Uterus (tissue), 4 donors: ENCODE results near the gene HJV. TPM values are rescaled to one million over a fixed set of nuclear protein-coding genes. Genes with fewer than 3 reads are reported as not detected.

Source experiments
- DNase-seq, 2 donors: peaks; one replicate each; pipeline ENCODE4 v3.0.0-alpha.2; 2019 to 2020
- H3K27ac ChIP-seq, 2 donors: fragments of 200-600 bp; sonication (generic); 1 replicate in 1 of 2; 2 replicates in 1 of 2; pipeline ENCODE4 v1.5.1; 2016 to 2018
- H3K27me3 ChIP-seq, 2 donors: fragments of 200-600 bp; sonication (generic); one replicate each; pipeline ENCODE4 v1.5.1; 2018 to 2019; ENCODE audit warnings: control low read depth in 1 of 2
- H3K36me3 ChIP-seq, 2 donors: fragments of 200-600 bp; sonication (generic); one replicate each; pipeline ENCODE4 v1.5.1; 2019; ENCODE audit warnings: control low read depth in 1 of 2
- H3K4me1 ChIP-seq, 2 donors: fragments of 200-600 bp; sonication (generic); one replicate each; pipeline ENCODE4 v1.5.1; 2018 to 2019; ENCODE audit warnings: control low read depth in 1 of 2
- H3K4me3 ChIP-seq, 2 donors: fragments of 200-600 bp; sonication (generic); 1 replicate in 1 of 2; 2 replicates in 1 of 2; pipeline ENCODE4 v1.5.1; 2018 to 2019; ENCODE audit warnings: mild to moderate bottlenecking in 1 of 2
- H3K9me3 ChIP-seq, 2 donors: fragments of 200-600 bp; sonication (generic); one replicate each; pipeline ENCODE4 v1.5.1; 2019; ENCODE audit warnings: control low read depth in 1 of 2
- CTCF ChIP-seq, 4 experiments: fragments of 200-600 bp in 2 of 4; fragments of 450-650 bp in 2 of 4; sonication (generic) in 2 of 4; IDR thresholded peaks; one replicate each; pipeline ENCODE4 v1.5.1; 2016 to 2019; ENCODE audit warnings: antibody characterized with exemption in 4 of 4, mild to moderate bottlenecking in 2 of 4, moderate library complexity in 1 of 4
- POLR2A ChIP-seq, 2 donors: fragments of 450-650 bp; IDR thresholded peaks; one replicate each; pipeline ENCODE4 v1.6.1; 2016; ENCODE audit warnings: antibody characterized with exemption in 2 of 2, mild to moderate bottlenecking in 1 of 2, moderate library complexity in 1 of 2
- intact Hi-C: fragments of 100-400 bp; cut with DNase I; formaldehyde crosslinking; loops from one replicate; pipeline ENCODE4 v1.15.1; 2023; ENCODE audit warnings: low total_unique reads
- total RNA-seq, 4 donors: library from RNA; depleted of rRNA in 3 of 4; stranded (reverse); fragments of >200 nt in 3 of 4; gene quantifications; one replicate each; pipeline versions ENCODE4 v1.1.0 to v1.2.4, GENCODE V29; 2014 to 2023
- donor health status: DM: yes; HTN: yes; CAD: no.

HJV gene
- total RNA-seq, 4 donors from 2014 or later = not detected

- Histone ChIP-seq H3K36me3 (no peaks in the 10 kb centered on the region), H3K9me3 (no peaks in the 10 kb centered on the region), H3K27me3 (no peaks in the 10 kb centered on the region), H3K4me3 (no peak overlapping the region), H3K27ac (no peak overlapping the region), H3K4me1 (no peaks in the 10 kb centered on the region)
- no peak for TF ChIP-seq CTCF (IDR thresholded peaks at IDR 0.05)
- no peak for TF ChIP-seq POLR2A (IDR thresholded peaks at IDR 0.05)
- no peak for DNase-seq
- intact Hi-C loops = loop anchor here (5.0 to 10.0 kb wide), 2 partner anchors 36 to 119 kb away; no protein-coding TSS in a partner anchor
These were observed 8.0 kb downstream of the HJV start for GRCh38 chr1:146013559-146013922.

- H3K27me3 ChIP-seq = no peaks in the 10 kb centered on the region
- intact Hi-C loops = loop anchor here (5.0 to 10.0 kb wide), 2 partner anchors 36 to 118 kb away; no protein-coding TSS in a partner anchor
- DNase-seq = peak in 1 of 2 donors; percentile 70
- H3K4me1 ChIP-seq = no peaks in the 10 kb centered on the region
- no peak overlapping the region for H3K27ac ChIP-seq
- H3K36me3 ChIP-seq = no peaks in the 10 kb centered on the region
- no peak overlapping the region for H3K4me3 ChIP-seq
- no peaks in the 10 kb centered on the region for H3K9me3 ChIP-seq
- no peak for TF ChIP-seq POLR2A (IDR thresholded peaks at IDR 0.05)
- peak; percentile 75 to 95 (median 90) for TF ChIP-seq CTCF (IDR thresholded peaks at IDR 0.05)
These were observed 8.6 kb downstream of the HJV start for GRCh38 chr1:146012703-146013558.

GRCh38 chr1:146010126-146010738 lies 11.3 kb downstream of the HJV start:
- no peaks in the 10 kb centered on the region for H3K36me3 ChIP-seq
- no peak for DNase-seq
- peaks cover 0 to 8% of the 10 kb centered on the region in 2 donors for H3K4me1 ChIP-seq
- intact Hi-C loops = loop anchor here (5.0 to 10.0 kb wide), 2 partner anchors 33 to 115 kb away; no protein-coding TSS in a partner anchor
- TF ChIP-seq CTCF (IDR thresholded peaks at IDR 0.05) (no peak), POLR2A (IDR thresholded peaks at IDR 0.05) (peak in 1 of 2 donors; percentile 24)
- no peaks in the 10 kb centered on the region for H3K9me3 ChIP-seq
- no peaks in the 10 kb centered on the region for H3K27me3 ChIP-seq
- peak overlapping the region; percentile 33 to 79 for H3K27ac ChIP-seq
- no peak overlapping the region for H3K4me3 ChIP-seq

GRCh38 chr1:146007489-146008133 lies 13.9 kb downstream of the HJV start:
- no peaks in the 10 kb centered on the region for H3K36me3 ChIP-seq
- no peaks in the 10 kb centered on the region for H3K9me3 ChIP-seq
- peaks cover 0 to 8% of the 10 kb centered on the region in 2 donors for H3K4me1 ChIP-seq
- TF ChIP-seq POLR2A (IDR thresholded peaks at IDR 0.05) = no peak
- TF ChIP-seq CTCF (IDR thresholded peaks at IDR 0.05) = no peak
- H3K27ac ChIP-seq = peak overlapping the region; percentile 89 to 96
- intact Hi-C loops = no loop called here
- DNase-seq = no peak
- H3K4me3 ChIP-seq = no peak overlapping the region
- H3K27me3 ChIP-seq = no peaks in the 10 kb centered on the region
